Amygdala (tissue), 56 donors: ENCODE measurements around the gene WT1.

Experiments used
- DNase-seq, 56 donors: peaks; one replicate each; lab custom pipeline; 2025; lab: John Stamatoyannopoulos, UW

WT1 gene

GRCh38 chr11:32438866-32439489 lies 3.6 kb upstream of the WT1 start:
- no peak for DNase-seq

GRCh38 chr11:32438346-32438865 lies 3.1 kb upstream of the WT1 start:
- DNase-seq, result no peak

- no peak for DNase-seq
These were observed 2.4 kb upstream of the WT1 start for GRCh38 chr11:32437495-32438345.

GRCh38 chr11:32436751-32437494 lies 1.6 kb upstream of the WT1 start:
- DNase-seq, result no peak

- DNase-seq, result no peak
These were observed 807 bp upstream of the WT1 start for GRCh38 chr11:32435942-32436750.

- no peak for DNase-seq
These were observed 223 bp downstream of the WT1 start for GRCh38 chr11:32435152-32435480.

- no peak for DNase-seq
These were observed 785 bp downstream of the WT1 start for GRCh38 chr11:32434356-32435151.

- no peak for DNase-seq
These were observed 1.4 kb downstream of the WT1 start for GRCh38 chr11:32433914-32434355.

GRCh38 chr11:32433101-32433913 lies 2.0 kb downstream of the WT1 start:
- DNase-seq, result no peak

- no peak for DNase-seq
These were observed 2.8 kb downstream of the WT1 start for GRCh38 chr11:32432565-32432964.

GRCh38 chr11:32430568-32431381 lies 4.6 kb downstream of the WT1 start:
- no peak for DNase-seq

- DNase-seq, result no peak
These were observed 5.9 kb downstream of the WT1 start for GRCh38 chr11:32429477-32429876.

GRCh38 chr11:32428665-32429303 lies 6.6 kb downstream of the WT1 start:
- no peak for DNase-seq

GRCh38 chr11:32427935-32428664 lies 7.2 kb downstream of the WT1 start:
- DNase-seq, result no peak

GRCh38 chr11:32427616-32427934 lies 7.8 kb downstream of the WT1 start:
- DNase-seq, result no peak

GRCh38 chr11:32426819-32427615 lies 8.3 kb downstream of the WT1 start:
- no peak for DNase-seq
